CD4-positive, alpha-beta memory T cell (primary cell): ENCODE results near the gene TUFT1. TPM values are rescaled to one million over a fixed set of nuclear protein-coding genes. Genes with fewer than 3 reads are reported as not detected.
"Not testable (repeated sequence)": the region's sequence is repeated elsewhere in the genome, so short reads cannot be mapped to it uniquely, and the experiment has no call there.

Experiments used
- CTCF ChIA-PET: fragments of 350-600 bp; sonication (Branson Sonifier 250); formaldehyde crosslinking; loops from one replicate; lab custom pipeline; 2021; ENCODE audit warnings: inconsistent platforms; ENCODE audit not compliant: partially characterized antibody; lab: Charles Lee
- POLR2A ChIA-PET: fragments of 350-600 bp; sonication (Branson Sonifier 250); formaldehyde crosslinking; loops from one replicate; lab custom pipeline; 2021; ENCODE audit not compliant: partially characterized antibody; lab: Charles Lee
- DNase-seq, 5 donors: peaks; one replicate each; pipeline versions ENCODE4 v3.0.0 to v3.0.0-alpha.2; 2020 to 2022; ENCODE audit warnings: mixed read lengths in 1 of 5
- H3K27ac ChIP-seq: one replicate; pipeline ENCODE4 v1.7.0; 2013; ENCODE audit warnings: low read depth, low read length
- H3K27me3 ChIP-seq: 2 replicates; pipeline ENCODE4 v1.7.0; 2013; ENCODE audit warnings: mild to moderate bottlenecking, low read length, moderate library complexity; ENCODE audit not compliant: insufficient read depth
- H3K36me3 ChIP-seq: 2 replicates; pipeline ENCODE4 v1.7.0; 2013; ENCODE audit warnings: mild to moderate bottlenecking, low read length, moderate library complexity; ENCODE audit not compliant: insufficient read depth
- H3K4me1 ChIP-seq: 2 replicates; pipeline ENCODE4 v1.7.0; 2013; ENCODE audit warnings: mild to moderate bottlenecking, low read length, moderate library complexity; ENCODE audit not compliant: insufficient read depth
- H3K4me3 ChIP-seq, 2 donors: one replicate each; pipeline ENCODE4 v1.7.0; 2013; ENCODE audit warnings: low read length in 2 of 2, mild to moderate bottlenecking in 1 of 2
- H3K9me3 ChIP-seq, 2 donors: one replicate each; pipeline ENCODE4 v1.7.0; 2013; ENCODE audit warnings: low read length in 2 of 2, control low read depth in 1 of 2; ENCODE audit not compliant: control insufficient read depth in 1 of 2
- H3K27ac Mint-ChIP-seq, 7 donors: one replicate each; pipeline ENCODE4 v1.8.0; 2020 to 2021; ENCODE audit warnings: mixed read lengths in 7 of 7, mild to moderate bottlenecking in 6 of 7, inconsistent platforms in 3 of 7, moderate library complexity in 3 of 7
- H3K27me3 Mint-ChIP-seq, 2 donors: one replicate each; pipeline ENCODE4 v1.8.0; 2020 to 2021; ENCODE audit warnings: mixed read lengths in 2 of 2
- H3K36me3 Mint-ChIP-seq, 2 donors: one replicate each; pipeline ENCODE4 v1.8.0; 2020 to 2021; ENCODE audit warnings: mixed read lengths in 2 of 2, inconsistent platforms in 1 of 2, mild to moderate bottlenecking in 1 of 2
- H3K4me1 Mint-ChIP-seq, 4 donors: one replicate each; pipeline ENCODE4 v1.8.0; 2020 to 2021; ENCODE audit warnings: mixed read lengths in 4 of 4, mild to moderate bottlenecking in 1 of 4
- H3K4me3 Mint-ChIP-seq, 8 donors: one replicate each; pipeline ENCODE4 v1.8.0; 2020 to 2021; ENCODE audit warnings: mixed read lengths in 8 of 8, mild to moderate bottlenecking in 7 of 8, moderate library complexity in 6 of 8, inconsistent platforms in 3 of 8
- H3K9me3 Mint-ChIP-seq, 8 donors: one replicate each; pipeline ENCODE4 v1.8.0; 2020 to 2021; ENCODE audit warnings: mixed read lengths in 8 of 8, mild to moderate bottlenecking in 5 of 8, inconsistent platforms in 3 of 8, moderate library complexity in 1 of 8
- intact Hi-C: fragments of 100-400 bp; cut with micrococcal nuclease; formaldehyde crosslinking; loops from one replicate; pipeline ENCODE4 v1.15.1; 2023
- polyA plus RNA-seq, 2 donors: library from polyadenylated mRNA; unstranded; fragments of 300-500 nt; fragmentation: Illumina TruSeq; gene quantifications; one replicate each; pipeline ENCODE4 v1.2.3, GENCODE V29; 2021
- total RNA-seq, 2 experiments: library from RNA; stranded (reverse); gene quantifications; one replicate each; pipeline ENCODE4 v1.2.3, GENCODE V29; 2021

The TUFT1 gene
- total and polyA plus RNA-seq, 4 experiments from 2014 or later: 3.5 to 5.3 (median 4.7) TPM

- no peaks in the 10 kb centered on the region for H3K4me1 ChIP-seq
- H3K27ac ChIP-seq: no peak overlapping the region
- no peak for DNase-seq
- Mint-ChIP-seq H3K27ac (no peak overlapping the region), H3K27me3 (no peaks in the 10 kb centered on the region), H3K9me3 (no peaks in the 10 kb centered on the region), H3K36me3 (no peaks in the 10 kb centered on the region), H3K4me1 (no peaks in the 10 kb centered on the region), H3K4me3 (no peak overlapping the region)
- ChIA-PET CTCF (interaction anchor here (1.5 to 1.6 kb wide), 2 partner anchors 10 to 22 kb away, joined by 3 to 4 read pairs; no protein-coding TSS in a partner anchor), POLR2A (no interaction called here)
- no peak overlapping the region for H3K4me3 ChIP-seq
- H3K36me3 ChIP-seq: no peaks in the 10 kb centered on the region
- H3K9me3 ChIP-seq: no peaks in the 10 kb centered on the region
- intact Hi-C loops: no loop called here
- H3K27me3 ChIP-seq: no peaks in the 10 kb centered on the region
Observed at GRCh38 chr1:151519667-151520066, 20.4 kb upstream of the TUFT1 start.

DNA sequence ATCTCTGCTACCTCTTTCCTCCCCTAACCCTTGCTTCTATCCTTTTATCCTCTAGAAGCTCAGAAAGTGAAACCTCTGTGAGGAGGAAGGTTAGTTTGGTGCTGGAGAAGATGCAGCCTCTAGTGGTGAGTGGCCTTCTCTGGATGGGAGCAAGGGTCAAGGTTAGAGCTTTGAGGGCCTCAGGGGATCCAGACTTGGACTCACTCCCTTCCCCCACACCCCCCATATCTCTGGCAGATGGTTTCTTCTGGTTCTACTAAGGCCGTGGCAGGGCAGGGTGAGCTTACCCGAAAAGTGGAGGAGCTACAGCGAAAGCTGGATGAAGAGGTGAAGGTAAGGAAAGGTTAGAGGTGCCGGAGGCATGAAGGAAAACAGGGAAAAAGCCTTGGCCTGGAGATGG is 19.8 kb upstream of the TUFT1 start:
- POLR2A ChIA-PET: no interaction called here
- Mint-ChIP-seq H3K27me3 (no peaks in the 10 kb centered on the region), H3K9me3 (no peaks in the 10 kb centered on the region)

GRCh38 chr1:151522427-151522826 is 17.7 kb upstream of the TUFT1 start:
- H3K9me3 ChIP-seq, H3K4me1 ChIP-seq, H3K27me3 ChIP-seq, DNase-seq, intact Hi-C loops, H3K4me3 Mint-ChIP-seq, H3K27ac Mint-ChIP-seq, H3K9me3 Mint-ChIP-seq, H3K36me3 Mint-ChIP-seq, H3K4me1 Mint-ChIP-seq, H3K4me3 ChIP-seq, H3K27me3 Mint-ChIP-seq, H3K36me3 ChIP-seq, H3K27ac ChIP-seq: not testable (repeated sequence)
- ChIA-PET POLR2A (interaction anchor here (1.0 kb wide), 1 partner anchor 11 kb away, joined by 4 read pairs; the partner anchor contains the start of gene CGN), CTCF (interaction anchor here (1.8 to 2.3 kb wide), 2 partner anchors 11 to 13 kb away, joined by 4 to 5 read pairs; partner anchors contain the start of gene CGN)

More for the DNA sequence above, 19.8 kb upstream of the TUFT1 start:
- intact Hi-C loops: no loop called here
- Histone ChIP-seq H3K27ac (no peak overlapping the region), H3K4me1 (no peaks in the 10 kb centered on the region), H3K36me3 (no peaks in the 10 kb centered on the region), H3K27me3 (no peaks in the 10 kb centered on the region), H3K4me3 (no peak overlapping the region), H3K9me3 (no peaks in the 10 kb centered on the region)
- Mint-ChIP-seq H3K4me1 (no peaks in the 10 kb centered on the region), H3K27ac (peak overlapping the region in 2 of 7 donors; percentile 20 to 37), H3K36me3 (no peaks in the 10 kb centered on the region), H3K4me3 (no peak overlapping the region)
- no peak for DNase-seq
- CTCF ChIA-PET: interaction anchor here (1.0 to 1.6 kb wide), 4 partner anchors 9 to 88 kb away, joined by 3 to 4 read pairs (median 3); no protein-coding TSS in a partner anchor

GRCh38 chr1:151523326-151523725 is 16.8 kb upstream of the TUFT1 start:
- no peak for DNase-seq
- Histone ChIP-seq H3K4me1 (no peaks in the 10 kb centered on the region), H3K4me3 (no peak overlapping the region), H3K27me3 (no peaks in the 10 kb centered on the region), H3K36me3 (no peaks in the 10 kb centered on the region), H3K27ac (no peak overlapping the region), H3K9me3 (no peaks in the 10 kb centered on the region)
- no peaks in the 10 kb centered on the region for H3K9me3 Mint-ChIP-seq
- H3K27ac Mint-ChIP-seq: no peak overlapping the region
- no peak overlapping the region for H3K4me3 Mint-ChIP-seq
- intact Hi-C loops: no loop called here
- ChIA-PET CTCF (interaction anchor here (1.2 to 2.3 kb wide), 5 partner anchors 10 to 79 kb away, joined by 3 to 5 read pairs (median 4); partner anchors contain the start of gene CGN), POLR2A (interaction anchor here (1.0 kb wide), 1 partner anchor 12 kb away, joined by 4 read pairs; the partner anchor contains the start of gene CGN)
- H3K27me3 Mint-ChIP-seq: no peaks in the 10 kb centered on the region
- H3K4me1 Mint-ChIP-seq: no peaks in the 10 kb centered on the region
- H3K36me3 Mint-ChIP-seq: no peaks in the 10 kb centered on the region

GRCh38 chr1:151524736-151525135 is 15.4 kb upstream of the TUFT1 start:
- no peaks in the 10 kb centered on the region for H3K36me3 Mint-ChIP-seq
- Histone ChIP-seq H3K36me3 (no peaks in the 10 kb centered on the region), H3K9me3 (no peaks in the 10 kb centered on the region), H3K27me3 (no peaks in the 10 kb centered on the region), H3K4me3 (no peak overlapping the region), H3K4me1 (no peaks in the 10 kb centered on the region), H3K27ac (no peak overlapping the region)
- intact Hi-C loops: no loop called here
- ChIA-PET POLR2A (no interaction called here), CTCF (interaction anchor here (1.5 kb wide), 1 partner anchor 81 kb away, joined by 5 read pairs; no protein-coding TSS in a partner anchor)
- H3K4me1 Mint-ChIP-seq: no peaks in the 10 kb centered on the region
- H3K27ac Mint-ChIP-seq: no peak overlapping the region
- DNase-seq: no peak
- no peaks in the 10 kb centered on the region for H3K27me3 Mint-ChIP-seq
- H3K9me3 Mint-ChIP-seq: no peaks in the 10 kb centered on the region
- no peak overlapping the region for H3K4me3 Mint-ChIP-seq

DNA sequence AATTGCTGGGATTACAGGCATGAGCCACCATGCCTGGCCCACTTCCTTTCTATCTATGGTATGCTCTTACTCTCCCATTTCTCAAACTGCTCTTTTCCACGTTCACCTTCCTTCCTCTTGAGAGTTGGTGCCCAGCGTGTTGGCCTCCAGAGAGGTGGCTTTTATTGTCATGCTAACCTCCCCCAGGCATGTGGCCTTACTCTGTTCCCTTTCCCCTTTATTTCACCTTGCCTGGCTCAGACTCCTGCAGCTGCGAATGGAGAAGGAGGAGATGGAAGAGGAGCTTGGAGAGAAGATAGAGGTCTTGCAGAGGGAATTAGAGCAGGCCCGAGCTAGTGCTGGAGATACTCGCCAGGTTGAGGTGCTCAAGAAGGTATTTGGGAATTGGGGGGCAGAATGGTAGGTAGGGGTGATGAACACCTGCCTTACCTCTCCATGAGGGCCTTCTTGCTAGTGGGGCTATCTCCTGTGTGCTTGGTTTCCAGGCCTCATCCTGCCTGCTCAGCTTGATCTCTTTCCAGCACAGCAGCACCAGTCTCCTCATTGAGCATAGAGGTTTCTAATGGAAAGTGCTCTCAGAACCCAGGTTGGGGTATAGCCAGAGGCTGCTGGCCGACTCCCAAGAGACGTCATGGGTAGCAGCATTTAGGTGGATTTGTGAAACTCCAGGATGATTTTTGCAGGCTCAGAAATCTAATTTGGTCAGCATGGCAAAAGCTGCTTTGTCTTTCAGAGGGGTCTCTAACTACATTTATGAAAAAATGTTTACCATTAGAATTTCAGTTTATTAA is 13.2 kb upstream of the TUFT1 start:
- no peaks in the 10 kb centered on the region for H3K27me3 ChIP-seq
- Mint-ChIP-seq H3K36me3 (no peaks in the 10 kb centered on the region), H3K27ac (peak overlapping the region in 1 of 7 donors; percentile 41), H3K4me3 (no peak overlapping the region), H3K4me1 (no peaks in the 10 kb centered on the region), H3K27me3 (peaks cover 0 to 3% of the 10 kb centered on the region in 2 donors), H3K9me3 (no peaks in the 10 kb centered on the region)
- DNase-seq: no peak
- ChIA-PET POLR2A (no interaction called here), CTCF (interaction anchor here (1.3 kb wide), 1 partner anchor 67 kb away, joined by 3 read pairs; no protein-coding TSS in a partner anchor)
- H3K4me1 ChIP-seq: no peaks in the 10 kb centered on the region
- H3K9me3 ChIP-seq: no peaks in the 10 kb centered on the region
- no peak overlapping the region for H3K27ac ChIP-seq
- intact Hi-C loops: no loop called here
- H3K36me3 ChIP-seq: no peaks in the 10 kb centered on the region
- no peak overlapping the region for H3K4me3 ChIP-seq

GRCh38 chr1:151529211-151529702 is 10.9 kb upstream of the TUFT1 start:
- CTCF ChIA-PET: interaction anchor here (1.1 kb wide), 1 partner anchor 9 kb away, joined by 4 read pairs; no protein-coding TSS in a partner anchor
- H3K4me1 Mint-ChIP-seq: no peaks in the 10 kb centered on the region

More at GRCh38 chr1:151529211-151529702, 10.9 kb upstream of the TUFT1 start:
- Histone ChIP-seq H3K4me3 (no peak overlapping the region), H3K27ac (no peak overlapping the region), H3K27me3 (no peaks in the 10 kb centered on the region), H3K9me3 (no peaks in the 10 kb centered on the region), H3K4me1 (no peaks in the 10 kb centered on the region), H3K36me3 (no peaks in the 10 kb centered on the region)
- no peak for DNase-seq
- no peaks in the 10 kb centered on the region for H3K9me3 Mint-ChIP-seq
- no peaks in the 10 kb centered on the region for H3K36me3 Mint-ChIP-seq
- H3K27me3 Mint-ChIP-seq: peaks cover 0 to 3% of the 10 kb centered on the region in 2 donors
- H3K4me3 Mint-ChIP-seq: no peak overlapping the region
- intact Hi-C loops: no loop called here
- POLR2A ChIA-PET: no interaction called here
- H3K27ac Mint-ChIP-seq: no peak overlapping the region
